Thyroid gland (tissue), 4 donors: Measurements from ENCODE around the gene ACVR2B. TPM values are rescaled to one million over a fixed set of nuclear protein-coding genes. Genes with fewer than 3 reads are reported as not detected.
"Not testable (repeated sequence)": the region's sequence is repeated elsewhere in the genome, so short reads cannot be mapped to it uniquely, and the experiment has no call there.

Experiments
- DNase-seq, 2 donors: peaks; one replicate each; pipeline ENCODE4 v3.0.0-alpha.2; 2019
- H3K27ac ChIP-seq, 3 donors: fragments of 200-600 bp; sonication (generic); 1 replicate in 2 of 3; 2 replicates in 1 of 3; pipeline ENCODE4 v1.5.1; 2016 to 2019; ENCODE audit warnings: mild to moderate bottlenecking in 1 of 3, moderate library complexity in 1 of 3
- H3K27me3 ChIP-seq: fragments of 200-600 bp; sonication (generic); one replicate; pipeline ENCODE4 v1.5.1; 2019
- H3K36me3 ChIP-seq, 2 donors: fragments of 200-600 bp; sonication (generic); one replicate each; pipeline ENCODE4 v1.5.1; 2016 to 2019
- H3K4me1 ChIP-seq, 2 donors: fragments of 200-600 bp; sonication (generic); one replicate each; pipeline ENCODE4 v1.5.1; 2017 to 2019
- H3K4me3 ChIP-seq, 3 donors: fragments of 200-600 bp; sonication (generic); replicated peaks in 1 of 3; 1 replicate in 2 of 3; 2 replicates in 1 of 3; pipeline ENCODE4 v1.5.1; 2016; ENCODE audit warnings: mild to moderate bottlenecking in 1 of 3
- H3K9me3 ChIP-seq: fragments of 200-600 bp; sonication (generic); one replicate; pipeline ENCODE4 v1.5.1; 2017
- CTCF ChIP-seq, 6 experiments: fragments of 200-600 bp in 3 of 6; fragments of 450-650 bp in 3 of 6; sonication (generic) in 3 of 6; IDR thresholded peaks; one replicate each; pipeline ENCODE4 v1.5.1; 2016 to 2019; ENCODE audit warnings: antibody characterized with exemption in 6 of 6, mild to moderate bottlenecking in 2 of 6, inconsistent platforms in 1 of 6, moderate library complexity in 1 of 6
- POLR2A ChIP-seq, 2 donors: fragments of 450-650 bp; IDR thresholded peaks; one replicate each; pipeline ENCODE4 v1.6.1; 2017; ENCODE audit warnings: antibody characterized with exemption in 2 of 2, mild to moderate bottlenecking in 2 of 2, moderate library complexity in 1 of 2
- WGBS, 2 donors: methylation state at CpG; one replicate each; pipeline ENCODE4 v1.1.5; 2017; 5-methylcytosine and 5-hydroxymethylcytosine counted together
- intact Hi-C: fragments of 100-400 bp; cut with DNase I; formaldehyde crosslinking; loops from one replicate; pipeline ENCODE4 v1.15.1; 2023
- total RNA-seq, 4 donors: library from RNA; depleted of rRNA; stranded (reverse); fragments of >200 nt; gene quantifications; one replicate each; pipeline ENCODE4 v1.2.3, GENCODE V29; 2016

ACVR2B gene
- total RNA-seq, 4 donors from 2014 or later, result 5.1 to 12.2 (median 7.7) TPM

DNA sequence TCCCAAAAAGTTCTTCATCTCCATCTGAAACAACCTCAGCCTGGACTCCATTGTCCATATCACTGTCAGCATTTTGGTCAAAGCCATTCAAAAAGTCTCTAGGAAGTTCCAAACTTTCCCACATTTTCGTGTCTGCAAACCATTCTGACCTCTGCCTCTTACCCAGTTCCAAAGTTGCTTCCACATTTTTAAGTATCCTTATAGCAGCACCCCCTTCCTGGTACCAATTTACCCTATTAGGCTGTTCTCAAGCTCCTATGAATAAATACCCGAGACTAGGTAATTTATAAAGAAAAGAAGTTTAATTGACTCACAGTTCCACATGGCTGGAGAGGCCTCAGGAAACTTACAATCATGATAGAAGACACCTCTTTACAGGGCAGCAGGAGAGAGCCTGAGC lies 20.0 kb upstream of the ACVR2B start:
- H3K27ac ChIP-seq, H3K4me1 ChIP-seq, H3K27me3 ChIP-seq, intact Hi-C loops, DNase-seq, H3K9me3 ChIP-seq, H3K36me3 ChIP-seq, H3K4me3 ChIP-seq: not testable (repeated sequence)
- 69 to 86% methylated on average over 2 of the region's 2 CpGs for WGBS, 2 donors

DNA sequence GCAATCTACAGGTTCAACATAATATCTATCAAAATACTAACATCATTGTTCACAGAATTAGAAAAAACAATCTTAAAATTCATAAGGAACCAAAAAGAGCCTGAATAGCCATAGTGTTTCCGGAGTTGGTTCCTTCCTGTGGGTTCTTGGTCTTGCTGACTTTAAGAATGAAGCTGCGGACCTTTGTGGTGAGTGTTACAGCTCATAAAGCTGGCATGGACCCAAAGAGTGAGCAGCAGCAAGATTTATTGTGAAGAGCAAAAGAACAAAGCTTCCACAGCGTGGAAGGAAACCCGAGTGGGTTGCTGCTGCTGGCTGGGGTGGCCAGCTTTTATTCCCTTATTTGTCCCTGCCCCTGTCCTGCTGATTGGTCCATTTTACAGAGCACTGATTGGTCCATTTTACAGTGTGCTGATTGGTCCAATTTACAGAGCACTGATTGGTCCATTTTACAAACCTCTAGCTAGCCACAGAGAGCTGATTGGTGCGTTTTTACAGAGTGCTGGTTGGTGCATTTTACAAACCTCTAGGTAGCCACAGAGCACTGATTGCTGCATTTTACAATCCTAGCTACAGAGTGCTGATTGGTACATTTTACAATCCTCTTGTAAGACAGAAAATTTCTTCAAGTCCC lies 15.1 kb upstream of the ACVR2B start:
- intact Hi-C loops, H3K27me3 ChIP-seq, H3K4me1 ChIP-seq, H3K4me3 ChIP-seq, H3K27ac ChIP-seq, DNase-seq, H3K9me3 ChIP-seq, H3K36me3 ChIP-seq: not testable (repeated sequence)
- WGBS, 2 donors, result 58 to 60% methylated on average over 5 of the region's 5 CpGs

- intact Hi-C loops, H3K36me3 ChIP-seq, H3K4me1 ChIP-seq, DNase-seq, H3K4me3 ChIP-seq, H3K27ac ChIP-seq, H3K9me3 ChIP-seq, H3K27me3 ChIP-seq: not testable (repeated sequence)
- WGBS, 2 donors, result 61 to 72% methylated on average over 3 to 4 of the region's 4 CpGs
Measured at GRCh38 chr3:38443205-38443604, 10.5 kb upstream of the ACVR2B start.

DNA sequence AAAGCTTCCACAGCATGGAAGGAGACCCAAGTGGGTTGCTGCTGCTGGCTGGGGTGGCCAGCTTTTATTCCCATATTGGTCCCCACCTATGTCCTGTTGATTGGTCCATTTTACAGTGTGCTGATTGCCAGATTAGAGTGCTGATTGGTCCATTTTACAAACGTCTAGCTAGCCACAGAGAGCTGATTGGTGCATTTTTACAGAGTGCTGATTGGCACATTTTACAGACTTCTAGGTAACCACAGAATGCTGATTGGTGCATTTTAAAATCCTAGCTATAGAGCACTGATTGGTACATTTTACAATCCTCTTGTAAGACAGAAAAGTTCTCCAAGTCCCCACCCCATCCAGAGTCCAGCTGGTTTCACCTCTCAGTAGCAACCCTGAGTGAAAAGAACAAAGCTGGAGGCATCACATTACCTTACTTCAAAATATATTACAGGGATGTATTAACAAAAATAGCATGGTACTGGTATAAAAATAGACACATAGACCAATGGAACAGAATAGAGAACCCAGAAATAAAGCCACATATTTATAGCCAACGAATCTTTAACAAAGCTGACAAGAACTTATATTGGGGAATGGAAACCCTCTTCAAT lies 7.5 kb upstream of the ACVR2B start:
- H3K27ac ChIP-seq, result no peak overlapping the region
- H3K36me3 ChIP-seq, result no peaks in the 10 kb centered on the region
- WGBS, 2 donors, result 64 to 81% methylated on average over 2 of the region's 2 CpGs
- no peaks in the 10 kb centered on the region for H3K4me1 ChIP-seq
- intact Hi-C loops, result no loop called here
- H3K4me3 ChIP-seq, result no peak overlapping the region
- H3K27me3 ChIP-seq, result no peaks in the 10 kb centered on the region
- H3K9me3 ChIP-seq, result no peaks in the 10 kb centered on the region
- DNase-seq, result no peak
- no peak for TF ChIP-seq POLR2A (IDR thresholded peaks at IDR 0.05)
- TF ChIP-seq CTCF (IDR thresholded peaks at IDR 0.05), result no peak

DNA sequence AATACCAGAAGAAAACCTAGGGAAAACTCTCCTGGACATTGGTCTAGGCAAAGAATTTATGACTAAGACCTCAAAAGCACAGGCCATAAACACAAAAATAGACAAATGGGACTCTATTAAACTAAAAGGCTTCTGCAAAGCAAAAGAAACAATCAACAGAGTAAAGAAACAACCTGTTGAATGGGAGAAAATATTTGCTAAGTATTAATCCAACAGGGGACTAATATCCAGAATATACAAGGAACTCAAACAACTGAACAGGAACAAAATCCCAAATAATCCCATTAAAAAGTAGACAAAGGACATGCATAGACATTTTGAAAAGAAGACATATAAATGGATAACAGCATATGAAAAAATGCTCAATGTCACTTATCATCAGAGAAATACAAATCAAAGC lies 6.9 kb upstream of the ACVR2B start:
- no peak overlapping the region for H3K27ac ChIP-seq
- intact Hi-C loops, result no loop called here

DNA sequence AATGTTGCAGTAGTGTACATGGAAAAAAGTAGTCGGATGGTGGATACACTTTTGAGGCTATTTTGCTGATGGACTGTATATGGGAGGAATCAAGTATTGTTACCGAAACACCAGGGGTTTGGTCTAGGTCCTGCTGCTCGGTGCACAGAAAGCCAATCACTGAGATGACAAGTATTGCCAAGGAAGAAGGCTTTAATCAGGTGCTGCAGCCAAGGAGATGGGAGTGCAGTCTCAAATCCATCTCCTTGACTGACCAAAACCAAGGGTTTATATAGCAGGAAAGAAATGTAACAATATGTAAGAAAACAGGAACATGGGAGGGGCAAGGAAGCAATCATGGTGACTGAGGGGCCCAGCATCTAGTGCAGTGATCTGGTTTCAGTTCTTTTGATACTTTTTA lies 2.8 kb upstream of the ACVR2B start:
- TF ChIP-seq POLR2A (IDR thresholded peaks at IDR 0.05) (no peak), CTCF (IDR thresholded peaks at IDR 0.05) (no peak)
- intact Hi-C loops, result no loop called here
- 94% methylated on average over 3 of the region's 3 CpGs for WGBS, 2 donors

More for the DNA sequence above, 6.9 kb upstream of the ACVR2B start:
- Histone ChIP-seq H3K9me3 (no peaks in the 10 kb centered on the region), H3K4me3 (no peak overlapping the region), H3K27me3 (no peaks in the 10 kb centered on the region), H3K36me3 (no peaks in the 10 kb centered on the region), H3K4me1 (no peaks in the 10 kb centered on the region)
- TF ChIP-seq POLR2A (IDR thresholded peaks at IDR 0.05) (no peak), CTCF (IDR thresholded peaks at IDR 0.05) (no peak)
- DNase-seq, result no peak

More for the DNA sequence above, 2.8 kb upstream of the ACVR2B start:
- Histone ChIP-seq H3K36me3 (no peaks in the 10 kb centered on the region), H3K27me3 (no peaks in the 10 kb centered on the region), H3K4me3 (no peak overlapping the region), H3K4me1 (peaks cover 10 to 16% of the 10 kb centered on the region in 2 donors), H3K27ac (no peak overlapping the region), H3K9me3 (no peaks in the 10 kb centered on the region)
- DNase-seq, result no peak
